ENCODE results near the gene TAS2R60.
"Not testable (repeated sequence)": the region's sequence is repeated elsewhere in the genome, so short reads cannot be mapped to it uniquely, and the experiment has no call there.

TAS2R60 gene

GRCh38 chr7:143479055-143479766 lies 36.0 kb downstream of the TAS2R60 start:
- DNase-seq: no peak

DNA sequence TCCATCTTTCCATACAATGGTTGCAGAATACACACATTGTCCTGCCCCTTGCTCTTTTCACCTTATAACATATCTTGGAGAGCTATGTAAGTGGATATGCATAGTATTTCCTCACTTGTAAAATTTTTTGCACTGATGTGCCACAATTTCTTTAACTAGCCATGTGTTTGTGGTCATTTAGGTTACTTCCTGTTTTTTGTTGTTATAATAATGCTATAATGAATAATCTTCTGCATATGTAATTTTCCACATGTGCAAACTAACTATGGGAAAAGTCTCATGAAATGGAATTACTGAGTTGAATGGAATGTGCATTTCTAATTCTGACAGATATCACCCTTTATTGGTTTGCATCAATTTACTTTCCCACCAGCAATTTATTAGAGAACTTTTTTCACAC lies 37.2 kb downstream of the TAS2R60 start:
- no peak for DNase-seq

- no peak for DNase-seq
Observed at GRCh38 chr7:143484119-143484518, 40.9 kb downstream of the TAS2R60 start.

DNA sequence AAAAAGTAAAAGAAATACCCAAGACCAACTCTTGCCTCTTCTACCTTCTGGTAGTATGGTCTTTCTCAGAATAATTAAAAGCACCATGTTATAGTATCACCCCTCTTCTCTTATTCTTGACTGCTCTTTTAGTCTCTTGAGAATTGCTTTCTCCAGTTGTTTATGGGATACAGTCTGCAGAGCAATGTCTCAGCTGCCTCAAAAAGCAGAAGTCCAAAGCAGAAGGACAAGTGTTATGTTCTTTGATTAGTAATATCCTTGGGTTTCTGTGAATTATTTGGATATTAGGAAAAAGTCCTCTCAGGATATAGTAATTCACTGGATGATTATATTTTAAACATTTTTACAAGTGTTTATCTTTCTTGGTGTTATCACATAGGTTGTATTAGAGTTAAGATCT lies 41.8 kb downstream of the TAS2R60 start:
- no peak for DNase-seq

DNA sequence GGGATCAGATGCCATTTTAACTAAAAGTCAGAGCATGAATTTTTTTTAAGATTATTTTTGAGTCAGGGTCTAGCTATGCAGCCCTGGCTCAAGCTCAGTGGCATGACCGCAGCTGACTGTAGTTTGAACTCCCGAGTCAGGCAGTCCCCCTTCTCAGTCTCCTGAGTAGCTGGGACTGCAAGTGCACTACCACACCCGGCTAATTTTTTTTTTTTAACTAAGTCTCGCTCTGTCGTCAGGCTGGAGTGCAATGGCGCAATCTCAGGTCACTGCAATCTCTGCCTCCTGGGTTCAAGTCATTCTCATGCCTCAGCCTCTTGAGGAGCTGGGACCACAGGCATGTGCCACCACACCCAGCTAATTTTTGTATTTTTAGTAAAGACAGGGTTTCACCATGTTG lies 42.2 kb downstream of the TAS2R60 start:
- DNase-seq: no peak

DNA sequence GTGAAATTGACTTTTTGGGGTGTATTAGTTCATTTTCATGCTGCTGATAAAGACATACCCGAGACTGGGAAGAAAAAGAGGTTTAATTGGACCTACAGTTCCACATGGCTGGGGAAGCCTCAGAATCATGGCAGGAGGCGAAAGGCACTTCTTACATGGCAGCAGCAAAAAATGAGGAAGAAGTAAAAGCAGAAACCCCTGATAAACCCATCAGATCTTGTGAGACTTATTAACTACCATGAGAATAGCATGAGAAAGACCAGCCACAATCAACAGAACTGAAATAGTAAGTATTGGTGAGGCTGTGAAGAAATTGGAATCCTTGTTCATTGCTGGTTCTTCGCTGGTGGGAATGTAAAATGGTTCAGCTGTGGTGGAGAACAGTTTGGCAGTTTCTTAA lies 43.0 kb downstream of the TAS2R60 start:
- not testable (repeated sequence) for DNase-seq

- DNase-seq: no peak
Observed at GRCh38 chr7:143487061-143487460, 43.8 kb downstream of the TAS2R60 start.

GRCh38 chr7:143487566-143487965 lies 44.3 kb downstream of the TAS2R60 start:
- DNase-seq: no peak

DNA sequence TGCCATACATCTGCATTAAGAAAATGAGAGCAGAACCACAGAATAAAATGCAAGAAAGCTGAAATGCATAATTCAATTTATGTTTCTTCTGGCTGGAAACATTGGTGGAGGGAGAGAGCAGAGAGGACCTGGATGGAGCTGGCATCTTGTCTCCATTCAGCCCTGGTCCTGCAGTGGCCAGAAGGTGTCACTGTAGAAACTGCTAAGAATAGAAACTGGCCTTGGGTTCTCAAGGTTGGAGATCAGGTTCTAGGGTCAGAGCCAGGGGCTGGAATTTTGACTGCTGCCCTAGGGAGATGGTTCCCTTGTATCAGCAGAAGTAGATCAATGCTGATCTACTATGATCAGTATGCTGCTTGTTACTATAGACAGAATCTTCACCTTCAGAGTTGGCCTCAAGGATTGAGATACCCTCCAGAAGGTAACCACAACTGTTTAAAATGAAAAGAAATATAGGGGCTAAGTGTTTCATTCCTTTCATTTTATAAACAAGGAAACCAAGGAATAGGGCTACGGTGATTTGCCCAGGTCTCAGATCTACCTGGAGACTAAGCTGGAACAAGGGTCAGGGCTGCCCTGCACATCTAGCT lies 47.6 kb downstream of the TAS2R60 start:
- no peak for DNase-seq

GRCh38 chr7:143492043-143492471 lies 48.8 kb downstream of the TAS2R60 start:
- no peak for DNase-seq

DNA sequence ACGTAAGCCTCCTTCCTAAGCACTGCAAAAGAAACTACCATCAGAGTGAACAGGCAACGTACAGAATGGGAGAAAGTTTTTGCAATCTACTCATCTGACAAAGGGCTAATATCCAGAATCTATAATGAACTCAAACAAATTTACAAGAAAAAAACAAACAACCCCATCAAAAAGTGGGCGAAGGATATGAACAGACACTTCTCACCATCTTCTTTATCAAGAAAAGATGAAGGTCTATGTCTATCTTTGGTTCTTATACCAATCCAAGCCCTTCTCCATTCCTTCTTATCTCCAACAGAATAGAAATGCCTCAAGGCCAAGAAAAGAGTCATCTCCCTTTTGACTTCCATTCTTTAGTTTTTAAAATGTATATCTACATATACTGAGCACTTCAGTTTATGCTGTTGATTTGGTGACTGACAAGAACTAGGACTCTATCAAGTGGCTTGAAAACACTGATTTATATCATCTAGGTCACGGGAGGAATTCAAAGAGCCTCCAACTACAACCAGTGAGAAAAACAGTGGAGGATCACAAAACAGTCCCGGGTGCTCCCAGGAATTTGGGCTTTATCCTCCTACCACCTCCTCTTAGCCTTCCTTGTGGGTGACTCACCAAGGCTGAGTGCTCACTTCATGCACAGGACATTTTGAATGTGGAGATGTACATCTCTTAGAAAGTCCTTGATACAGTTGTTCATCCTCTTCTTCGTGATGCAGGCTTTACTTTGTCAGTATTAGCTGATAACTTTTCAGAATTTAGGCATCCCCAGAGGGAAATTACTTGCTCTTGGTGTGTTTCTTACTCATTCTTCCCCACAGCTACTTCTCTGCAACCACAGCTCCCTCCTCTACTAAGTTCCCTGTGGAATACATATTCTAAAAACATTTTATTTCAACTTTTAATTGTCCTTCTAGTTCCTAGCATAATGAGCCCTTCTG lies 49.8 kb downstream of the TAS2R60 start:
- DNase-seq: no peak

GRCh38 chr7:143493751-143494150 lies 50.5 kb downstream of the TAS2R60 start:
- no peak for DNase-seq

Measured in NCI-H1436 treated with DMSO at 0.1 percent for 48 hours (cell line).